ENCODE data around the gene C11orf21.

C11orf21 gene

DNA sequence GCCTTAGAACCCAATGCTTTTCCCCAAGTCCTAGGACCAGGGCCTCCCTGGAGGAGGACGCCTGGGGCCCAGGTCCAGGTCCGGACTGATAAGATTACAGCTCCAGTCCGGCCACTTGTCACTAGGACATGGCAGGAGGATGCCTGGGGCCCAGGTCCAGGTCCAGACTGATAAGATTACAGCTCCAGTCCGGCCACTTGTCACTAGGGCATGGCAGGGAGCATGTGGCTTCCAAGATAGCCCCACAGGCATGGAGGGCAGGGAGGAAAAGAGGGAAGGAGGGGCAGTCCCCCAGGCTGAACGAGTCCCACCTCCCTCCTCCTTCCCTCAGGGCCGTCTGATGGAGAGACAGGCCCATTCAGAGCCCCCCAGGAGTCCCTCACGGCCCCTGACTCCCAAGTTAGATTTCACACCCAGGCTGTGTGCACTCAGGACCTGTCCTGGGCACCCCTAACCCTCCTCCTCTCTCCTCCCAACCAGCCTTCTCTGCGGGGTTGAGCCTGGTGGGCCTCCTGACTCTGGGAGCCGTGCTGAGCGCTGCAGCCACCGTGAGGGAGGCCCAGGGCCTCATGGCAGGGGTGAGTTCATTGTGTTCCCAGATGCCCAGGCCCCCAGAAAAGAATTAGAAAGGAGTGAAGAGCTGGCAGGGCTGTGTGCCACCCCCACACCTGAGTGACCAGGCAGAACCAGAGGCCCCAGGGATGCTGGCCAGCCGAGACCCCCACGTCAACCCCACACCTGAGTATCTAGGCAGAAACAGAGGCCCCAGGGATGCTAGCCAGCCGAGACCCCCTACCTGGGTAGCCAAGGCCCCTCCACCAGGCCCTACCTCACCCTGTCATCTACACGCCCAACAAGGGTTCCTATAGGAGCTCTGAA is 2.1 kb upstream of the C11orf21 start:
- Histone ChIP-seq H3K27ac (no peak overlapping the region), H3K4me1 (no peaks in the 10 kb centered on the region), H3K36me3 (ENCODE audit: control insufficient read depth, insufficient read depth, low read length) (no peaks in the 10 kb centered on the region), H3K27me3 (ENCODE audit: control insufficient read depth, insufficient read depth, low read length) (no peaks in the 10 kb centered on the region), H3K4me3 (ENCODE audit: low read depth, low read length) (no peak overlapping the region), H3K4me2 (ENCODE audit: low read length) (no peak overlapping the region), H3K9ac (no peak overlapping the region), H3K79me2 (no peaks in the 10 kb centered on the region), H2AFZ (no peak overlapping the region), H3K9me3 (ENCODE audit: control insufficient read depth, low read length) (no peaks in the 10 kb centered on the region)
- TF ChIP-seq, protein P1, sequence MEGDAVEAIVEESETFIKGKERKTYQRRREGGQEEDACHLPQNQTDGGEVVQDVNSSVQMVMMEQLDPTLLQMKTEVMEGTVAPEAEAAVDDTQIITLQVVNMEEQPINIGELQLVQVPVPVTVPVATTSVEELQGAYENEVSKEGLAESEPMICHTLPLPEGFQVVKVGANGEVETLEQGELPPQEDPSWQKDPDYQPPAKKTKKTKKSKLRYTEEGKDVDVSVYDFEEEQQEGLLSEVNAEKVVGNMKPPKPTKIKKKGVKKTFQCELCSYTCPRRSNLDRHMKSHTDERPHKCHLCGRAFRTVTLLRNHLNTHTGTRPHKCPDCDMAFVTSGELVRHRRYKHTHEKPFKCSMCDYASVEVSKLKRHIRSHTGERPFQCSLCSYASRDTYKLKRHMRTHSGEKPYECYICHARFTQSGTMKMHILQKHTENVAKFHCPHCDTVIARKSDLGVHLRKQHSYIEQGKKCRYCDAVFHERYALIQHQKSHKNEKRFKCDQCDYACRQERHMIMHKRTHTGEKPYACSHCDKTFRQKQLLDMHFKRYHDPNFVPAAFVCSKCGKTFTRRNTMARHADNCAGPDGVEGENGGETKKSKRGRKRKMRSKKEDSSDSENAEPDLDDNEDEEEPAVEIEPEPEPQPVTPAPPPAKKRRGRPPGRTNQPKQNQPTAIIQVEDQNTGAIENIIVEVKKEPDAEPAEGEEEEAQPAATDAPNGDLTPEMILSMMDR (IDR thresholded peaks at IDR 0.05): no peak

- no peaks in the 10 kb centered on the region for H3K27me3 ChIP-seq (ENCODE audit: control insufficient read depth, insufficient read depth, low read length)
Measured at GRCh38 chr11:2302896-2303626, 1.3 kb upstream of the C11orf21 start.

DNA sequence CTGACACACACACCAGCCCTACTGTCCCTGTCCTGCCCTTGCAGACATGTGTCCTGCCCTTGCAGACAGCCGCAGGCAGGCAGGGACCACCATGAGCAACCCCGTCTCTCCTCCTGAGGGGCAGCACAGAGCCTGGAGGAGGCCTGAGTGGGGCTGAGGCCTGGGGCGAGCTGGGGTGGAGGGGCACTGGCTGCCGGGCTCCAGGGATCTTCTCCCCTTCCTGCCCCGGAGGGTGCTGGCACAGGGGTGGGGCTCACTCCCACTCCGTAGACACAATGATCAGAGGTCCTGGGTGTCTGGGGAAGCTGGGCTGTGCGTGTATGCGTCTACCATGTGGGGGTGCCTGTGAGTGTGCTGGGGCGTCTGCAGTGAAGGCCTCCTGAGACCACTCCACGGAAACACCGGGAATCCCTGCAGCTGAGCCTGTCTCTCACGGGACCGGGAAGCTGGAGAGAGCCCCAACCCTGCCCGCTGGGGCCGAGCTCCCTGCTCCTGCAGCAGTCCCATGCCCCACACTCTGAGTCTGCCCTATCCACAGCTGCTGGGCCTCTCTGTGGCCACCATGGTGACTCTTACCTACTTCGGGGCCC is 683 bp upstream of the C11orf21 start:
- Histone ChIP-seq H3K9ac (no peak overlapping the region), H3K79me2 (no peaks in the 10 kb centered on the region), H3K4me2 (ENCODE audit: low read length) (no peak overlapping the region), H3K4me1 (no peaks in the 10 kb centered on the region), H3K27me3 (ENCODE audit: control insufficient read depth, insufficient read depth, low read length) (no peaks in the 10 kb centered on the region), H3K4me3 (ENCODE audit: low read depth, low read length) (no peak overlapping the region), H3K27ac (no peak overlapping the region), H3K36me3 (ENCODE audit: control insufficient read depth, insufficient read depth, low read length) (no peaks in the 10 kb centered on the region), H2AFZ (no peak overlapping the region), H3K9me3 (ENCODE audit: control insufficient read depth, low read length) (no peaks in the 10 kb centered on the region)
- TF ChIP-seq, protein P1 (IDR thresholded peaks at IDR 0.05): no peak

More at GRCh38 chr11:2302896-2303626, 1.3 kb upstream of the C11orf21 start:
- Histone ChIP-seq H3K9ac (no peak overlapping the region), H2AFZ (no peak overlapping the region), H3K27ac (no peak overlapping the region), H3K4me2 (ENCODE audit: low read length) (no peak overlapping the region), H3K79me2 (no peaks in the 10 kb centered on the region), H3K9me3 (ENCODE audit: control insufficient read depth, low read length) (no peaks in the 10 kb centered on the region), H3K36me3 (ENCODE audit: control insufficient read depth, insufficient read depth, low read length) (no peaks in the 10 kb centered on the region), H3K4me1 (no peaks in the 10 kb centered on the region), H3K4me3 (ENCODE audit: low read depth, low read length) (no peak overlapping the region)
- TF ChIP-seq, protein P1 (IDR thresholded peaks at IDR 0.05): no peak

GRCh38 chr11:2300936-2301630 is 635 bp downstream of the C11orf21 start:
- Histone ChIP-seq H3K9ac (no peak overlapping the region), H2AFZ (no peak overlapping the region), H3K79me2 (no peaks in the 10 kb centered on the region), H3K4me2 (ENCODE audit: low read length) (no peak overlapping the region), H3K27ac (no peak overlapping the region), H3K4me1 (no peaks in the 10 kb centered on the region), H3K9me3 (ENCODE audit: control insufficient read depth, low read length) (no peaks in the 10 kb centered on the region), H3K36me3 (ENCODE audit: control insufficient read depth, insufficient read depth, low read length) (no peaks in the 10 kb centered on the region), H3K4me3 (ENCODE audit: low read depth, low read length) (no peak overlapping the region), H3K27me3 (ENCODE audit: control insufficient read depth, insufficient read depth, low read length) (no peaks in the 10 kb centered on the region)
- TF ChIP-seq, protein P1 (IDR thresholded peaks at IDR 0.05): no peak
